Body of pancreas (tissue), 4 donors: ENCODE data around the gene MGAT3.

Experiments used
- CTCF ChIP-seq, 7 experiments: fragments of 450-650 bp in 4 of 7; fragments of 200-600 bp in 3 of 7; sonication (generic) in 3 of 7; IDR thresholded peaks; one replicate each; pipeline ENCODE4 v1.5.1; 2016 to 2019; ENCODE audit warnings: antibody characterized with exemption in 7 of 7
- POLR2A ChIP-seq, 3 donors: fragments of 450-650 bp; IDR thresholded peaks; one replicate each; pipeline ENCODE4 v1.6.1; 2016; ENCODE audit warnings: antibody characterized with exemption in 3 of 3, mild to moderate bottlenecking in 2 of 3

GRCh38 chr22:39467390-39467895 is 10.6 kb downstream of the MGAT3 start:
- TF ChIP-seq CTCF (IDR thresholded peaks at IDR 0.05) (no peak), POLR2A (IDR thresholded peaks at IDR 0.05) (no peak)
